Keratinocyte (primary cell): ENCODE data around the gene PODN.

Experiments used
- CTCF ChIP-seq, 3 experiments: IDR thresholded peaks in 1 of 3; conservative IDR thresholded peaks in 1 of 3; optimal IDR thresholded peaks in 1 of 3; 2 replicates in 2 of 3; 3 replicates in 1 of 3; pipeline versions ENCODE3 to v1.5.1; 2011; ENCODE audit warnings: low read length in 3 of 3, mild to moderate bottlenecking in 3 of 3, moderate library complexity in 2 of 3, control low read depth in 1 of 3, inconsistent platforms in 1 of 3; ENCODE audit not compliant: insufficient read depth in 2 of 3; ENCODE audit errors: extremely low read depth in 1 of 3
- EZH2 ChIP-seq: IDR thresholded peaks from one replicate; pipeline ENCODE4 v1.6.1; 2012; ENCODE audit warnings: inconsistent platforms, mild to moderate bottlenecking, low read length, moderate library complexity

- no peak for TF ChIP-seq CTCF (optimal IDR thresholded peaks at IDR 0.05 in 1 of 3, IDR thresholded peaks at IDR 0.05 in 1 of 3, conservative IDR thresholded peaks at IDR 0.05 in 1 of 3; ENCODE audit: extremely low read depth in 1 of 3, insufficient read depth in 2 of 3, low read length in 3 of 3)
- TF ChIP-seq EZH2 = no peak
Observed at GRCh38 chr1:53104289-53104913, 42.4 kb downstream of the PODN start.
